NK-92 (cell line): ENCODE results near the gene PPP3CA.

ENCODE experiments used
- DNase-seq: peaks from one replicate; lab custom pipeline; 2025; ENCODE audit not compliant: unreplicated experiment; lab: John Stamatoyannopoulos, UW

PPP3CA gene

DNA sequence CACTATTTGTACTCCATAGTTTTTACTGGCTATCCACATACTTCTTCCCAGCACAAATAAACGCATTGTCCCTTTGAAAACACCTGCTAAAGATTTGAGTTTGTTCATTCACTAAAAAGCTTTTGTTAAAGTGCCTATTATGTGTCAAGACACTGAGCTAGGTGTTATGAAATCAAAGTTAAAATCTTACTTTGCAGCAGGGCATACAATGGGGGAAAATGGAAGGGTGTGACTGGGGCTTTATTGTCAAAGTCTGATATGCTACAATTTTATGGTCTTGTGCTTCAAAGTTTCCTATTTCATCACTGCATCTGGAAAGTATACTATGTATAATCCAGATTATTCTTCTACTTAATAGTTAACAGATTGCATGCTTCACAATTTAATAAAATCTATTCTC lies 128.4 kb downstream of the PPP3CA start:
- no peak for DNase-seq

DNA sequence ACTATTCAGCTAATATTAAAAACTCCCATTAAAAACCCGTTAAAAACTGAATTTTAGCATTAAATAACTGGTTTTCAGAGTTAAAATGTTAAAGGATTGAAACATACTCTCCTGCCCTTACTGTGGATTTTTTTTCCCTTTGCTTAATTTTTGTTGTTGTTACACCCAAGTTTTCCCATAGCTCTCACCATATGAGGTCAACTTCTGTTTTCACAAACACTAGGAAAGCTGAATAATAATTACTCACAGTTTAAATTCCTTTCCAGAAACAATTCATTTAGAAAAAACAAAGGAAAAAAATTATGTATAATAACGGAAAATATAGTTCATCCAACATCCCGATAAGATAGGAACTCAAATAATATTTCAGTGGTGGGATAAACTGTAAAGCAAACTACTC lies 129.0 kb downstream of the PPP3CA start:
- DNase-seq = no peak

- DNase-seq = no peak
These were observed 129.8 kb downstream of the PPP3CA start for GRCh38 chr4:101217353-101218031.

GRCh38 chr4:101211146-101211553 lies 136.2 kb downstream of the PPP3CA start:
- no peak for DNase-seq

DNA sequence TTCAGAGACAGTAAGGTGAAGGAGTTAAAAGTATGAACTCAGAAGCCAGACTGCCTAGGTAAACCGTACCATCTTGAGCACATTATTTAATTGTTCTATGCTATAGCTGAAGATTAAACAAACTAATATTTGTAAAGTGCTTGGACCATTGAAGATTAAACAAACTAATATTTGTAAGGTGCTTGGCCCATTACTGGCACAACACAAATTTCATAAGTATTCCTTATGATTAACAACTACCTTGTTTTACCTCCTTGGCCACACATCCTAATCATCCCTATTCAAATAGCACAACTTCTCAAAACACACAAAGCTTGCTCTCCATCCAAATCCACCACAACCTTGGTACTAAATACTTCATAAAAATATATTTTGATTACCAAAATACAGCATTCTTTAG lies 137.0 kb downstream of the PPP3CA start:
- no peak for DNase-seq

DNA sequence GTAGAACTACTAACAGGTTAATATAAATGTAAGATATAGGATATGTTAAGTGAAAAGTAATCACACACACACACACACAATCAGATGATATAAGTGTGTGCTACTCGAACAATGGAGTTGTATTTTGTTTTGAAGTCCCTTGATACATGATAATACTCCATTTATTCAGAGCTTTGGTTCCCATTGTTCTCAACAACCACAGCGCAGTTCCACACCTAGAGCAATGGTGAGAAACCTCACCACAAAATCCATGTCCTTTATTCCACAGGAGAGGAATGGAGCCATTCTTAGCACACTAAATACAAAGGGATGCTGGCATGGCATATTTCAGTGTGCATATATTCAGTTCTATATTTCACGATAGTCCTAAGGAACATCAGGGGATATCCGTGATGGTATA lies 139.2 kb downstream of the PPP3CA start:
- no peak for DNase-seq

DNA sequence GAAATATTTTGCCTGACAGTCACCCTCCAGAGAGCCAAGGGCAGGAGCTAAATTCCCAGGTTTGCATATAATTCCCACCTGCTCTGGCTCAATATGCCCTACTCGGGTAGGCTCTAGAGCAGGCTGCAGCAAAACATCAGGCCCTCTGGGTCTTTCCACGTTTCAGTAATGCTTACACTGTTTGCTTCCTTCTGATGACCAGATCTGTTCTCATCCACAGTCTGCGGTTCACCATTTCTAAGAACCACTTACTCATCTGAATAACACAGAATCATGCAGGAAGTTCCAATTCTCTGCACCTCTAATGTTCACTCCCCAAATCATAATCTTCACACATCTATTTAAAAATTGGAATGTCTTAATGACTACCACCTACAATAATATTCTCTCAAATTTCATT lies 141.4 kb downstream of the PPP3CA start:
- no peak for DNase-seq

- no peak for DNase-seq
These were observed 145.9 kb downstream of the PPP3CA start for GRCh38 chr4:101201421-101201820.

DNA sequence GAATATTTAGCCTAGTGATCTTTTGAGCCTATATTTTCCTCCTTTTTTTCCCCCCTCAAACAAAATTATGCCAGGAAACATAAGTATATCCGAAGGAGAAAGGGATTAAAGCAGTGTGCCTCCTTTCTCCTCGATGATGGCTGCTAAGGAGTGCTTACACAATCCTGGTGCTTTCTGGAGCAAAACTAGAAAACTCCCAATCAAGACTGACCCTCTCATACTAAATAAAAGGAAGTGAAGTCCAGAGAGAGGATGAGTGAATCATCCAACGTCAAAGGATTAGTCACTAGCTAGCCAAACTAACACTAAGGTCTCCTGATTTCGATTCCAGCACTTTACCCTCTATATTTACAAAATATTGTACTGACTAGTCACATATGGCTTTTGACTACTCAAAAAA lies 146.8 kb downstream of the PPP3CA start:
- no peak for DNase-seq

- no peak for DNase-seq
These were observed 147.6 kb downstream of the PPP3CA start for GRCh38 chr4:101199507-101200285.

- DNase-seq = no peak
These were observed 148.5 kb downstream of the PPP3CA start for GRCh38 chr4:101198682-101199339.

DNA sequence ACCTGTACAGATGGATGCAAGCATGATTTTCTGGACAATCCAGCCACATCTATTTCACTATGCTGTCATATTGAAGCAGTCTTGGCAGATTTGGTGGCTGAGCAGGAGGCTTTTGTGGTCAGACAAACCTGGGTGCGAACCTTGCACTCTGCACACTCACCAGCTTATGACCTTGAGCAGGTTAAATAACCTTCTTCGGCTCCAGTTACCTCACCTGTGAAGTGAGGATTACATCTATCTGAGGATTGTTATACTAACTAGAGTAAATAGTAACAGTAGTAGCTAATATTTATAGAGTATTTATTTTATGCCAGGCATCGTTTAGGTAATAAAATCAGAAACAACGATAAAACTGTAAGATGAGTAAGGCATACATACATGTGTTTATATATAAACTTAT lies 150.0 kb downstream of the PPP3CA start:
- DNase-seq = no peak

- no peak for DNase-seq
These were observed 155.1 kb downstream of the PPP3CA start for GRCh38 chr4:101192244-101192643.

GRCh38 chr4:101191302-101192098 lies 155.8 kb downstream of the PPP3CA start:
- no peak for DNase-seq

DNA sequence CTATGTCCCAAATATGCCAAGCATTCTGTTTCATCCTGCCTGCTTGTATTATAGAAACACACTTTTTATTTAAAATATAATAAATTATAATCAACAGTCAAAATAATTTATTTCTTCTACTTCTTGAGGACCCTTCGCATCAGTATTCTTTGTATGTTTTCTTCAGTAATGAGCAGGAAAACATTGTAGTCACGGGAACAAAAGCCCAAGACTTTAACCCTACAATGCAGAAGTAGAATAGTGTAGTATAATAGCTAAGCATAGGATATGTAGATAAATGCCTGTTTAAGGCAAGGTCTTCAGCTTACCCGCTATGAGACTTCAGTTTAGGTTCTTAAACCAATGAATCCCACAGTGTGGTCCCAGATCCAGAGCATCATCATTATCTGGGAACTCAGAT lies 156.6 kb downstream of the PPP3CA start:
- no peak for DNase-seq

DNA sequence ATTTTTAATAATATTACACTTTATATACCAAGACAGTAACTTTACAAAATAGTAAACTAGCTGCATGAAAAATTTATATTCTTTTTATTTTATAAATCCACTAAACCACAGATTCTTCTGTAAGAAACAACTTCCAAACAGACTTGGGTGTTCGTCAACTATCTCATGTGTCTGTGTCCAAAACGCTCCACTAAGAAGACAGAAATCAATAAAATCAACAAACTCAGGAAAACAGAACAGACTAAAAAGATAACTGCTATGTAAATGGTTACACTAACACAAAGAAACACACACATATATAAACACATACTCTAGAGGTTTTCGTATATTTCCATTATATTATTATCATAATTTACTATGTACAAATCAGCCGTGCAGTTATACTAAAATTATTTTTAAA lies 158.4 kb downstream of the PPP3CA start:
- DNase-seq = no peak

- DNase-seq = no peak
These were observed 159.5 kb downstream of the PPP3CA start for GRCh38 chr4:101187841-101188240.

GRCh38 chr4:101186567-101187184 lies 160.7 kb downstream of the PPP3CA start:
- DNase-seq = no peak

GRCh38 chr4:101184668-101185067 lies 162.7 kb downstream of the PPP3CA start:
- no peak for DNase-seq

- DNase-seq = no peak
These were observed 163.5 kb downstream of the PPP3CA start for GRCh38 chr4:101183666-101184373.
